HG02884 (cell line): Measurements from ENCODE around the gene ZNF232.
"Not testable (repeated sequence)": the region's sequence is repeated elsewhere in the genome, so short reads cannot be mapped to it uniquely, and the experiment has no call there.

Experiments used
- ATAC-seq: cut with Tn5 transposase; IDR thresholded peaks from one replicate; pipeline ENCODE4 v1.9.1; 2021; ENCODE audit warnings: mild to moderate bottlenecking, moderate library complexity; ENCODE audit not compliant: unreplicated experiment

Gene ZNF232

DNA sequence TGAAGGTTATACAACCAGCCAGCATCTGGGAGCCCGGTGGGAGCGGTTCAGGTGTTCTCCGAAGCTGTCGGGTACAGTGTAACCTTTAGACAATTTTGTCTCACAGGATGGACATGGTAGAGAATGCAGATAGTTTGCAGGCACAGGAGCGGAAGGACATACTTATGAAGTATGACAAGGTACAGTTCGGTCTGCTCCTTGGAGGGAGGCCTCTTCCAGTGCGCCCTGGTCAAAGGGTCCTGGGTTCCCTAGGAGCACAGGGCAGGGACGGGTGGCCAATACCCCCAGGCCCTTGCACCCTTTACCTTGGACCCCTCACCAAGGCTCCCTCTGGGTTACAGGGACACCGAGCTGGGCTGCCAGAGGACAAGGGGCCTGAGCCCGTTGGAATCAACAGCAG is 18.6 kb upstream of the ZNF232 start:
- not testable (repeated sequence) for ATAC-seq

DNA sequence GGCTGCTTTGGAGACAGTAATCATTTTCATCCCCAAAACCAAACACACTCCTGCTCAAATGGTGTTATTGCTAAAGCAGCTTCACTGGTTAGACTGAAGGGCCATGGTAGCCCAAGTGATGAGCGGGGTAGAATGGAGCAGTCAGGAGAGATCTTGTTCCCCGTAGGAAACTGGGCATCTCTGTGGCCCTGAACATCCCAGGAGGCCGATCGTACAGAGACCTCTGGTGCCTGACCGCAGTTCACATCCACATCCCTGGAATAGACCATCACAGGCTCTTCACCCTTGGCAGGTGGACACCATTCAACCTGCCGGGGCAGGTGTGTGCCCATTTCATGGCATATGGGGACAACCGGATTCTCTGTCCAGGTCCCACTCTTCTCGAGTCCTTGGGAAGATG is 18.1 kb upstream of the ZNF232 start:
- not testable (repeated sequence) for ATAC-seq

- no peak for ATAC-seq
Measured at GRCh38 chr17:5128905-5129535, 17.3 kb upstream of the ZNF232 start.

- not testable (repeated sequence) for ATAC-seq
Measured at GRCh38 chr17:5128387-5128786, 16.7 kb upstream of the ZNF232 start.

DNA sequence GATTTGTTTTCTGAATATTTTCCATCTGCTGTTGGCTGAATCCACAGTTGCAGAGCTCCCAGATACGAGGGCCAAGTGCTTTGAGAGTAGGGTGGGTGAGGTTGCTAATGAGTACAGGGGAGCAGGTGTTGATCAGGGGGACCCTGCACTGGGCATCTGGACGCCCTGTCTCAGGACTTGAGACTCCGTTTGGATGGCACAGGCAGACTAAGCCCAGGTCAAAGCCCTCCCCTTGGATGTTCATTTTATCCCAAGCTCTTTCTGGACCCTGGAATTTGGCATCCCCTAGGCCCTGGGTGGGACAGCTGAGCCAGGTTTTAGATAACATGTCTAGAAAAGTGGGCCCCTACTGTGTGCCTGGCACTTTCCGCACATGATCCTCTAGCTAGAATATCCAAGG is 16.2 kb upstream of the ZNF232 start:
- ATAC-seq: no peak

DNA sequence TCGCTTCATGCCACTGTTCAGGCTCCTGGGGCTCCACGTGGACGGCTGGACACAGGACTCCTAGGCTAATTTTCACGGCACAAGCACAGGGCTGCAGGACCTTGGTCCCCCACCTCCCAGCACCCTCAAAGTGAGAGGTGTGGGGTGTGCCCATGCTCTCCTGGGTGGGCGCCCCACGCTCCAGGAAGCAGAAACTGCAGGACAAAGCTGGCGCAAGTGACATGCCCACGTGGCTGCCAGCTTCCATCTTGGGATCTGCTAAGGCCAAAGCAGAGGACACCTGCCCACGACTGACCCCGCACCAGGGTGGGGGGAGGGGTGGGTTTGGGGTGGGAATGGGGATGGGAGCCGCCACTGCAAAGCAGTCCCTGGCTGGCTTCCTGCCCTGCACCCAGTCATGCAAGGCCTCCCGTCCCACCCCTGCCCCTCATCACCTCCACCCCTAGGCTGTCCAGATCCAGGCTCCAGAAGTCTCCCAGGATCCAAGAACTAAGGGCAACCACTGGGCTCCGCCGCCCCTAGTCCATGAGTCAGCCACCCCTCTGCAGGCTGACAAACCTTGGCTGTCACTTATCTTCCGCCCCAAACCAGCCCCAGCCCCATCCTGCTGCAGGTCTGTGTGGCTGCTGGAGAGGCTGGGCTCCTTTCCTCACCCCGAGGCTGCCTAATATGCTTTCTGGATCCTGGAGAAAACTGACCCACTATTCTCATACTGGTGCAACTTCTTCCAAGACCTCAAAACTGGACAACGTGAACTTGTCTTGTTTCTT is 15.2 kb upstream of the ZNF232 start:
- no peak for ATAC-seq

DNA sequence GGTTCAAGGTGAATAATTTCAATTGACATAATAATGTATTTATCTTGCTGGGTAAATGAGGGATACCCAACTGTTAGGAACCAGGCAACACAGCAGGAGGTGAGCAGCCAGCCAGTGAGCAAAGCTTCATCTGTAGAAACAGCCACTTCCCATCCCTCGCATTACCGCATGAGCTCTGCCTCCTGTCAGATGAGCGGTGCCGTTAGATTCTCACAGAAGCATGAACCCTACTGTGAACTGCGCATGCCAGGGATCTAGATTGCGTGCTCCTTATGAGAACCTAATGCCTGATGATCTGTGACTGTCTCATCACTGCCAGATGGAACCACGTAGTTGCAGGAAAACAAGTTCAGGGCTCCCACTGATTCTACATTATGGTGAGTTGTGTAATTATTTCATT is 13.2 kb upstream of the ZNF232 start:
- not testable (repeated sequence) for ATAC-seq

DNA sequence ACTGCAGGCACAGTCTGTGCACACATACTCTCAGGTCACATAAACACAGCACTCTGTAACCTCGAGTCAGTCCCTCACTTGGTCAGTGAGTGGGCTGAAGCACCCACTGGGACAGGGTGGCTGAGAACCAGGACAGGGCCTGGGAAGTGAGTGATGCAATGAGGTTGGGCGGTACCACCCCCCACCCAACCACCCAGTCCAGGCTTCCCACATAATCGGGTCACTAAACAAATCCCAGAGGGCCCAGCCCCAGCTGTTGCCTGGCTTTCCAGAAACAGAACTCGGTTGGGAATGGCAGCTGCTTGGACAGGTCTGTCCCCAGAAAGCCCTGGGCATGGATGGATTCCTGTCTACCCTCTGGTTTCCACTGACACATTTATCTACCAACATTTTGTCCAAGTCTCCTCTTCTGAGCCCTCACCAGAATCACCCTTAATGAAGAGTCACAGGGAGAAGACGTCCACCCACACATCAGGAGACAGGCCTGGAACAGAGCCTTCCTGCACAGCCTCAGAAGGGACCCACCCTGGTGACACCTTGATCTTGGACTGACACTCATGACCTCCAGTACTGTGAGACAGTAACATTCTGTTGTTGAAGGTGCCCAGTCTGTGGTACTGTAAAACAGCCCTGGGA is 12.6 kb upstream of the ZNF232 start:
- ATAC-seq: not testable (repeated sequence)

GRCh38 chr17:5123343-5124124 is 11.9 kb upstream of the ZNF232 start:
- no peak for ATAC-seq

GRCh38 chr17:5122586-5123342 is 11.1 kb upstream of the ZNF232 start:
- ATAC-seq: no peak

DNA sequence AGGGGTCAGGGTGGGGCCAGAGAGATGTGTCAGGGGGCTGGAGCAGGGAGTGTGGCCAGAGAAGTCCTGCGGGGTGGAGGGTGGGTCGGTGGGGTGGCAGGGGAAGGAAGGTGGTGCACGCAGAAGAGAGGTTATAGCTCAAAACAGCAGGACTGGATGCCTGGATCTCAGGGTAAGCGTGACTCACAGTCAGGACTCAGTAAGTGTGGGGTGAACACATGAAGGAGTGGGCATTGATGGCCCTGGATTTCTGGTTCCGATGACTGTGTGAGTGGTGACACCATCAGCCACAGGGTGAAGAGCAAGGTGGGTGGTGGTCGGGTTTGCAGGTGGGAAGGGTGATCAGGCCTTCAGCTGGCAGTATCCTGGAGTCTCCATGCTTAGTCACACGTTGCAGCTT is 10.4 kb upstream of the ZNF232 start:
- ATAC-seq: not testable (repeated sequence)

DNA sequence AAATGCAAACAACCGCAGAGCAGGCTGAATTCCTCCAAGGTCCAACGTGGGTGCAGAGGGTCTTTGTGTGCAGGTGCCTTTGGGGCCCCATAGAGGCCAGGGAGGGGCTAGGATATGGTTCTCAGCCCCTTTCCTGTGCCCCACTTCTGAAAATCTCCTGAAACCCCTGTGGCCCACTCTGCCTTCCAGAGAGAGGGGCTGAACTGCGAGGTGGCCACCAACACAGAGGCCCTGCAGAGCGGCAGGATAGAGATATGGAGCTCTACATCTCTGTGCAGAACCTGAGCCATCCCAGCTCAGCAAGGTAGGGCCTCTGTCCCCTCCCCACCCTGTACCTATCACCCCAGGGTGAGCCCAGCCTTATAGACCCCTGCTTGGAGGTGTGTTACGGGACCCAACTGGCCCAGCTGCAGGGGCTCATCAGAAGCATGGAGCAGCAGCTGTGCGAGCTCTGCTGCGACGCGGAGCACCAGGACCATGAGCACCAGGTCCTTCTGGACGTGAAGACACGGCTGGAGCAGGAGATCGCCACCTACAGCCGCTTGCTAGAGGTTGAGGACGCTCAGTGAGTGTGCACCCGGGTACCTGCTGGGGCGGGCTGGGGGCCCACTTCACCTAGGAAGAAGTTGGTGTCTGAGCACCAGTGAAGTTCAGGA is 9.6 kb upstream of the ZNF232 start:
- no peak for ATAC-seq

DNA sequence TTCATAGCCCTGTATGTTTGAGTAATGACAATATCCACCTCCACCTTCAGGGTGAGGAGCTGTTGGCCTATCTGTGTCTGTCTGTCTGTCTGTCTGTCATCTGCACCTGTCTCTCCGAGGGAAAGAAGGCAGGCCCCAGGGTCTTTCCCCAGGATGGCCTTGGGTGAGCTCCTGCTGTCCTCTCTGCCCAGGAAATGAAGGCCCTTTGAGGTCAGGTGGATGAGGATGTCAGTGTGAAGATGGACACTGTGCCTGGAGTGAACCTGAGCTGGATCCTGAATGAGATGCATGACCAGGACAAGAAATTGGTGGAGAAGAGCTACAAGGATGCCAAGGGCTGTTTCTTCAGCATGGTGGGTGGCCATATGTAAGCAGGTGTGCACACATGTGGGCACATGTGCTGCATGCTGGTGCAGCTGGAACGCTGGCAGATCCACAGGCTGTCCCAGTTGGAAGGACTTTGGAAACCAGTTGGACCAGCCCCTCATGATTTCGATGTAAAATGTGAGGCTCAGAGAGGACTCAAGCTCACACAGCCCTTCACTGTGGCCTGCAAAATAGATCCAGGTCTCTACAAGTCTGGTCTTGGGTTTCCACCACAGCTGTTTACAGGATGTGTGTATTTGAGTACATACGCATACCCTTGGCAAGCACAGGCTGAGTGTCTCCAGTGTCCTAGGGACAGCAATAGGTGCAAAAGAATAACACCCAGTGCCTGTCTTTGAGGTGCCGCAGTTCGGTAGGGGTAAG is 8.9 kb upstream of the ZNF232 start:
- not testable (repeated sequence) for ATAC-seq

GRCh38 chr17:5120036-5120435 is 8.4 kb upstream of the ZNF232 start:
- ATAC-seq: no peak

- ATAC-seq: no peak
Measured at GRCh38 chr17:5118219-5118618, 6.5 kb upstream of the ZNF232 start.

DNA sequence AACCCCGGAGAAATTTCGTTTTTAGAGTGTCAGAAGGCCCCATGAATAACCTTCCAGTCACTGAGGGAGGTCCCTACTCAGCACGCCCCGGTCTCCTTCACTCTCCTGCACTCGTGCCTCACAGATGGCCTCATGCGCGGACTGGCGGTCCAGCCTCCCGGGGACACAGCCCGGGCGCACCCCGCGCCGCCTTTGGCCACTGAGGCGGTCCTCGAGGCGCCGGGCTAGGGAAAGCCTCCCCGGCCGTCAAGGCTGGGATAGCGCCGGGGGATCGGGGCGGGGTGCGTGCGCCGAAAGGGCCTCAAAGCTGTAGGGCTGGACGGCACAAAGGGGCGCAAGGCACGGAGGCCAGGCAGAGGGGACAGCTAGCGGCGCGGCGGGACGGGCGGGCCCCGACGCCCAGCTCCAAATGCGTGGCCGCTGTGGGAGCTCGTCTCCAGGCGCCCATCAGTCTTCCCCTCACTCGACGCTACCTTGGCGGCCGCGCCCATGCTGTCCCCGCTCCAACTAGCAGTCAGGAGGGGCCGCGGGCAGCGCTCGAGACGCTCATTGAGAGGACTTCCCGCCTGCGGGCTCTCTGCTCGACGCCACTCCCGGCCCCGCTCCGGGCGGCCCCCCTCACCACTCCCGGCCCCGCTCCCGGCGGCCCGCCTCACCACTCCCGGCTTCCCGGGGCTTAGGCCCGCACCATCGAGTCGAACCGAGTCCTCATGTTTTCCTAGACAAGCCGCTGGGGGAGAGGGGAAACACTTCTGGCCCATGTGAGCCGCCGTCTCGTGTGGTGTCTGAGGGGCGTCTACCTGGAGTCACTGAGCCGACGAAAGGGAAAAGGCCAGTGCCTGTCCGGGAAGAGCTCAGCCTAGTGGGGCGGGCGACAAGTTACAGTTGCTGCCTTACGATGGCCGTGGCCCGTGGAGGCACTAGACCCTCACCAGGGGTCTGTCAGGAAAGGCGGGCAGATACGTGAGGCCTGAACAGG is 4.3 kb upstream of the ZNF232 start, which contains the start of gene USP6:
USP6 (plus strand) TSS at position 360 of the 979 bp plus-strand sequence. CDS start 14,336 bp downstream, outside the sequence.
- ATAC-seq: no peak

DNA sequence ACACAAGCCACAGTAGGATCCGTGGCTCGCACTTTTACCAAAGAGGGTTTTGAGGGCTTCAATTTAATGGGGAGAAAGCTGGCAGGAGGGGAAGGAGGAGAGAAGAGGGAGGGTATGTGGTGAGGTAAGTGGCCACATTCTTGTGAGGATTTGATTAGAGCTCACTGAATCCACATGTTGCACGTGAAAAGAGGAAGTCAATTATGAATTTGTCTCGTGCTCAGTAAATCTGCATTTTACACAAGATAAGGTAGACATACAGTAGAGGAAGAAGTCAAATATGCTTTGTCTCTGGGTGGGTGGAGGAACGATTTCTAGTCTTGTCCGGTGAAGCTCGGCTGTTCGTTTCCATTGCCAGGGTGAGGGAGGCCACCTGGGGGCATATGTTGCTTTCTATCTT is 862 bp downstream of the ZNF232 start:
- no peak for ATAC-seq

DNA sequence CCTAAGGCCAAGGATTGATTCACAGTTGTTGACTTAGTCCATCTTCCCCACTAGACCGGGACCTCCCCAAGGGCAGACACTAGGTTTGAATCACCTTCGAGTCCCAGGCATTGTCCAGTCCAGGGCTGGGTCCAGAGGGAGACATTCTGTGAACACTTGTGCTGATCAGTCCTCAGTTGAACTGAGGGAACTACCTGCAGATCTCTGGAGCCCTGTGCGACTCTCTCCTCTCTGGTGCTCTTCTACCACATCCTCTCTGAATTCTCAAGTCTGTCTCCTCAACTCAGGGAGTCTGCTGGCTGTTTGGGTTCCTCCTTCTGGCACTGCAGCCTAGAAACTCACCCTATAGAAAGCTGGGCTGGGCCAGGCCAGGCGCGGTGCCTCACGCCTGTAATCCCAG is 10.8 kb downstream of the ZNF232 start:
- ATAC-seq: no peak
